ENCODE measurements around the gene LYRM9. TPM values are rescaled to one million over a fixed set of nuclear protein-coding genes. Genes with fewer than 3 reads are reported as not detected.
"Not testable (repeated sequence)": the region's sequence is repeated elsewhere in the genome, so short reads cannot be mapped to it uniquely, and the experiment has no call there.

LYRM9 gene
- total RNA-seq, 2 donors from 2014 or later: 11.1 to 11.3 TPM

DNA sequence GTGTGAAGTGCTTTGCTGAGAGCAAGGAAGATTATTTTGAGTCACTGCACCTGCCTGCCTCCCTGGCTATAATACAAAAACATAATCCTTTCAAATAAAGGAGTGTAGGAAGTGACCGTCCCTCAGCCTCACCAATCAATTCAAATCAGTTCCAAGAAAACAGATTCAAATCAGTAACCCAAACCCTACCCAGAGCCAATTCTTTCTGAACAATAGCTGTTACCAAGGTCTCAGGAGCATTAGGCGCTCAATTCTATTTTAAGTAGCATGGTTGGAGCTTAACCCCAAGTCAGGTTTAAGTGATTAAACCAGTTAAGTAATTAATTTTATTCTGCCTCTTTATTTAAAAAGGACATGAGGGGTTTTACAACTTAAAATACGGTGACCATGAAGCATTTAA lies 54.6 kb downstream of the LYRM9 start:
- not testable (repeated sequence) for DNase-seq; H3K4me3 Mint-ChIP-seq; H3K36me3 Mint-ChIP-seq (ENCODE audit: insufficient read depth in 2 of 2); ATAC-seq (replicated peaks in 1 of 2); H3K27me3 Mint-ChIP-seq (ENCODE audit: low read depth); H3K4me1 Mint-ChIP-seq (ENCODE audit: low read depth); H3K9me3 Mint-ChIP-seq; H3K27ac Mint-ChIP-seq

DNA sequence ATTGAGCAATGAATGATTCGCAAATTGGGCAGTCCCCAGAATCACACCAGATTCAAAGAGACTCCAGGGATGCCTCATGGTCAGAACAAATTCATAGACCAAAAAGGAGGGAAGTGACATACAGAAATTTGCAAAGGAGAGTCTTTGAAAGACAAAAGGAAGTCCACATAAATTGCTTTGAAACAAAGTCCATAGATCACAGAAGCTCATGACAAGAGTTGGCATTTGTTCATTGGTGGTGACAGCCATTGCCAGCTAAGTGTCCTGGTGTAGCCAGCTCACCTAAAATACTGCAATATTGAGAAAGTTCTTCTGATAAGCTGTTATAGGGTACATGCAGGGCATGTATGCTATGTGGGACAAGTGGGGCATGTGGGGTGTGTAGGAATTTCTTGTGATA lies 55.4 kb downstream of the LYRM9 start:
- H3K4me3 Mint-ChIP-seq; ATAC-seq (replicated peaks in 1 of 2); H3K36me3 Mint-ChIP-seq (ENCODE audit: insufficient read depth in 2 of 2); H3K4me1 Mint-ChIP-seq (ENCODE audit: low read depth); H3K27me3 Mint-ChIP-seq (ENCODE audit: low read depth); H3K27ac Mint-ChIP-seq; DNase-seq; H3K9me3 Mint-ChIP-seq: not testable (repeated sequence)

DNA sequence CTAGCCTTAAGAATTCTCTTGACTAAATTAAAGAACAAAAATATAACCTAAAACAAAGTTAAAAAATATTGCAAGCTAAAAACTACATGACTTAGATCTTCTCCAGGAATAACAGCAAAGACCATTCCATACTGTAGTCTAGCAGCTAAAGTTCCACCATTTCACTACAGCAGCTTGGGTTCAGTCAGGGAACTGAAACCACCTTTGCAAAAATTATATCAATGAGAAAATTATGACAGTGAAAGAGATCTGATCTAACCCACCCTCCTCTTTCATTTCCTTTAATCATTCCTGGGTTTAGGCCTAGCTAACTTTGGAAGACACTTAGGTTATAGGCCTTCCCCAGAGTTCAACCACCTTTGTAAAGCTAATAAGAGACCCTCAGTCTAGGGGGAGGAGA lies 56.5 kb downstream of the LYRM9 start:
- Mint-ChIP-seq H3K36me3 (ENCODE audit: insufficient read depth in 2 of 2) (no peaks in the 10 kb centered on the region), H3K27me3 (ENCODE audit: low read depth) (no peaks in the 10 kb centered on the region), H3K4me1 (ENCODE audit: low read depth) (no peaks in the 10 kb centered on the region), H3K27ac (no peak overlapping the region), H3K4me3 (no peak overlapping the region), H3K9me3 (peaks cover 3% of the 10 kb centered on the region in 2 donors)
- no peak for DNase-seq
- no peak for ATAC-seq (replicated peaks in 1 of 2)

DNA sequence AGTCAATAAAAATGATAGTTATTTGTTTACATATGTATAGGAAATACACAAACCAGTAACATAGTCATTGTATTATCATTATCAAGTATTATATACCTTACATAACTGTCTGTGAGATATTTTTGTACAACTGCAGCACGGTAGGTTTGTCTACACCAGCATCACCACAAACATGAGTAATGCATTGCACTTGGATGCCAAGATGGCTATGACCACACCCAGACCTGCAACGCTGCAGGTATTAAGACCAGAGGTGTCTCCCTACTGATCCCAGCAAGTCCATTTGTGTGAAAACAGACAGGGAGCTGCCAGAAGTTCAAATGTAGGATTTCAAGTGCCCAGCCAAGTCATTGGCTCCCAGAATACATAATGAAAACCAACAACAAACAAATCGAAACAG lies 58.6 kb downstream of the LYRM9 start:
- H3K36me3 Mint-ChIP-seq (ENCODE audit: insufficient read depth in 2 of 2): no peaks in the 10 kb centered on the region
- H3K4me1 Mint-ChIP-seq (ENCODE audit: low read depth): no peaks in the 10 kb centered on the region
- DNase-seq: no peak
- no peak overlapping the region for H3K27ac Mint-ChIP-seq
- no peak for ATAC-seq (replicated peaks in 1 of 2)
- no peaks in the 10 kb centered on the region for H3K27me3 Mint-ChIP-seq (ENCODE audit: low read depth)
- H3K4me3 Mint-ChIP-seq: no peak overlapping the region
- H3K9me3 Mint-ChIP-seq: peaks cover 3% of the 10 kb centered on the region in 2 donors

DNA sequence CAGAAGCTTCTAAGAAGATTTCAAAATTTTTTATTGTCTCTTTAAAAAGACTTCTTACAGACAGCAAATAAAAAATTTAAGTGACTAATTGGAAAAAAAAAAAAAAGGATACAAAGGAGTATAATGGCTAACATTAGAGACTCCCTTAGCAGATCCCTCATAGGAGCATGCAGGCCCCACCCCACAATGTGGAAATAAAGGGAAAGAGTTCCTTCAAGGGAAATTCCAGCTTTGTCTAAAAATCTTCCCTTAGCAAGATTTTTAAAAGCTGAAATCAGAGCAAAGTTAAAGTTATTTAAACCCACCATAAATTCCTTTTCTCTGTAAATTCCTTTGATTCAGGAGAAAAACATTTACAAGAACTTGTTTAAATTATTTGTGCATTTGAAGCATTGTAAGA lies 60.3 kb downstream of the LYRM9 start:
- Mint-ChIP-seq H3K27me3 (ENCODE audit: low read depth) (peaks cover 2% of the 10 kb centered on the region), H3K36me3 (ENCODE audit: insufficient read depth in 2 of 2) (no peaks in the 10 kb centered on the region), H3K9me3 (peaks cover 3% of the 10 kb centered on the region in 2 donors), H3K4me1 (ENCODE audit: low read depth) (no peaks in the 10 kb centered on the region), H3K4me3 (no peak overlapping the region), H3K27ac (no peak overlapping the region)
- DNase-seq (no peak), ATAC-seq (replicated peaks in 1 of 2) (no peak)

DNA sequence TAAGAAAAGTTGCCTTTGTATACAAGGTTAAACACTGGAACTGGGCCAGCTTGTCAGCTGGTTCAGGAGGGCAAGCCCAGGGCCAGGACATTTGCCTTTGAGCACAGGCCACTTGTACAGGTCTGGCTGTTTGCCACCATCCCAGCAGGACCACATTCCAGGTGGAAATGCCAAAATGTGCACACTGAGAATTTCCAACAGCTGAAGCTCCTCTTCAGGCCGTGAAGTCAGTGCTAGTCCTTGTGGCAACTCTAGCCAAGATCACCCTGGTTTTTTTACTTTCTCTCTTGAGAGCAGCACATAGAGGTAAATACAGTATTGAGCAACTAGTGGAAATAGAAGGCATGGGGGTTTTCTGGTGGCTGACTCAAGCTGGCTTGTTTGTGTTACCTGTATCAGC lies 63.3 kb downstream of the LYRM9 start:
- not testable (repeated sequence) for H3K4me3 Mint-ChIP-seq; H3K4me1 Mint-ChIP-seq (ENCODE audit: low read depth); H3K27me3 Mint-ChIP-seq (ENCODE audit: low read depth); H3K9me3 Mint-ChIP-seq; H3K36me3 Mint-ChIP-seq (ENCODE audit: insufficient read depth in 2 of 2); DNase-seq; H3K27ac Mint-ChIP-seq
- peak; percentile 55 to 65 for ATAC-seq (replicated peaks in 1 of 2)

DNA sequence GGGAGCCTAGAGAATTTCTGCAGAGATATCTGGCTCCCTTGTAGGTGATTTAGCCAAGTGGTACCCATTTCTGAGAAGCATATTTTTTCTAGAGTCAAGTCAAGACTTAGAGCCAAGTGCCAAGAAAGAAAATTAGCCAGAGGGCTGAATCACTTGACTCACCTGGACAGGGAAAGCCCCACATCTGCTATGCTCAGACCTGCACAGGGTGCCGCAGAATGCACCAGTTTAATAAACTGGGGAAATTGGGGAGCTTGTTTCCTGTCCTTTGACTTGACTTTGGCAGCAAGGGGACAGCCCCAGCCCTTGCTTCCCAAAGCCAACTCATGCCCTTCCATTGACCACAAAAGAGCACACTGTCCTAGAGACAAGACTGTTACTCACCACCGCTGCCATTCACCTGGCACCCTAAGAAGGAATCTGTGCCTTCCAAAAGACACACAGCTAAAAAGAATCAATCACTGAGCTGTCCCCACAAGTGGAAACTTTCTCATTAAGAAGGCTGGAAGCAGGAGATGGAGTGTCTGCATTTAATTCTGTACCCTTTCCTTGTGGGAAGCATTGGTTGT lies 63.9 kb downstream of the LYRM9 start:
- not testable (repeated sequence) for H3K4me3 Mint-ChIP-seq; H3K9me3 Mint-ChIP-seq; H3K36me3 Mint-ChIP-seq (ENCODE audit: insufficient read depth in 2 of 2); DNase-seq; H3K27ac Mint-ChIP-seq; H3K4me1 Mint-ChIP-seq (ENCODE audit: low read depth); H3K27me3 Mint-ChIP-seq (ENCODE audit: low read depth)
- peak; percentile 71 to 80 for ATAC-seq (replicated peaks in 1 of 2)

Other genes starting within 250 kb of the LYRM9 start
- under 1 TPM; 0.05 to 0.14 TPM for gene NOS2, start 92.8 kb downstream of the LYRM9 start, total RNA-seq
- 10 to 100 TPM in 1 of 2 donors, 1 to 10 TPM in 1; 10.0 to 11.7 TPM for gene NLK, start 149.3 kb upstream of the LYRM9 start, total RNA-seq

Measured in activated T-cell treated with anti-CD3 and anti-CD28 coated beads, Interleukin-2, amount 50 U/mL, for 72 hours (primary cell).